Nephron progenitor cell (in vitro differentiated cells): Measurements from ENCODE around the gene TCL1B.

Experiments used
- DNase-seq: peaks from one replicate; pipeline ENCODE4 v3.0.0; 2021
- H3K27ac Mint-ChIP-seq: 2 replicates; pipeline ENCODE4 v1.8.0; 2021; ENCODE audit warnings: mild to moderate bottlenecking, moderate library complexity, mixed read lengths
- H3K27me3 Mint-ChIP-seq: 2 replicates; pipeline ENCODE4 v1.8.0; 2021; ENCODE audit warnings: mild to moderate bottlenecking, low read depth, mixed read lengths; ENCODE audit not compliant: poor library complexity
- H3K36me3 Mint-ChIP-seq: 2 replicates; pipeline ENCODE4 v1.8.0; 2021; ENCODE audit warnings: low read depth, mixed read lengths
- H3K4me1 Mint-ChIP-seq: 2 replicates; pipeline ENCODE4 v1.8.0; 2021; ENCODE audit warnings: mixed read lengths
- H3K4me3 Mint-ChIP-seq: 2 replicates; pipeline ENCODE4 v1.8.0; 2021; ENCODE audit warnings: mild to moderate bottlenecking, moderate library complexity, mixed read lengths
- H3K9me3 Mint-ChIP-seq: 2 replicates; pipeline ENCODE4 v1.8.0; 2021; ENCODE audit warnings: mild to moderate bottlenecking, moderate library complexity, mixed read lengths
- CTCF ChIP-seq: fragments of 200-600 bp; sonication (generic); IDR thresholded peaks from 2 replicates; pipeline ENCODE4 v1.5.0; 2021; ENCODE audit warnings: antibody characterized with exemption

TCL1B gene

GRCh38 chr14:95692109-95692508 lies 5.9 kb downstream of the TCL1B start:
- Mint-ChIP-seq H3K4me3 (no peak overlapping the region), H3K4me1 (peaks cover 6% of the 10 kb centered on the region), H3K9me3 (no peaks in the 10 kb centered on the region), H3K27me3 (peaks cover 18% of the 10 kb centered on the region), H3K27ac (no peak overlapping the region), H3K36me3 (no peaks in the 10 kb centered on the region)
- no peak for DNase-seq
- no peak for TF ChIP-seq CTCF

- TF ChIP-seq CTCF: no peak
- Mint-ChIP-seq H3K4me3 (no peak overlapping the region), H3K27ac (no peak overlapping the region), H3K9me3 (no peaks in the 10 kb centered on the region), H3K4me1 (peaks cover 13% of the 10 kb centered on the region), H3K36me3 (no peaks in the 10 kb centered on the region), H3K27me3 (peaks cover 30% of the 10 kb centered on the region)
- DNase-seq: no peak
Observed at GRCh38 chr14:95695051-95695450, 8.8 kb downstream of the TCL1B start.

- Mint-ChIP-seq H3K4me3 (no peak overlapping the region), H3K27me3 (peaks cover 31% of the 10 kb centered on the region), H3K27ac (peak overlapping the region; percentile 53), H3K9me3 (no peaks in the 10 kb centered on the region), H3K4me1 (peaks cover 16% of the 10 kb centered on the region), H3K36me3 (no peaks in the 10 kb centered on the region)
- TF ChIP-seq CTCF: no peak
- no peak for DNase-seq
Observed at GRCh38 chr14:95695913-95696312, 9.7 kb downstream of the TCL1B start.

GRCh38 chr14:95696741-95697140 lies 10.5 kb downstream of the TCL1B start:
- DNase-seq: no peak
- Mint-ChIP-seq H3K4me1 (peaks cover 16% of the 10 kb centered on the region), H3K9me3 (no peaks in the 10 kb centered on the region), H3K4me3 (no peak overlapping the region), H3K27ac (peak overlapping the region; percentile 53), H3K27me3 (peaks cover 28% of the 10 kb centered on the region), H3K36me3 (no peaks in the 10 kb centered on the region)
- no peak for TF ChIP-seq CTCF

GRCh38 chr14:95697764-95698163 lies 11.5 kb downstream of the TCL1B start:
- TF ChIP-seq CTCF: no peak
- Mint-ChIP-seq H3K27me3 (peaks cover 32% of the 10 kb centered on the region), H3K36me3 (no peaks in the 10 kb centered on the region), H3K4me1 (peaks cover 12% of the 10 kb centered on the region), H3K4me3 (no peak overlapping the region), H3K9me3 (no peaks in the 10 kb centered on the region), H3K27ac (no peak overlapping the region)
- no peak for DNase-seq

GRCh38 chr14:95698287-95698686 lies 12.1 kb downstream of the TCL1B start:
- Mint-ChIP-seq H3K9me3 (no peaks in the 10 kb centered on the region), H3K4me1 (peaks cover 10% of the 10 kb centered on the region), H3K27ac (no peak overlapping the region), H3K27me3 (peaks cover 32% of the 10 kb centered on the region), H3K4me3 (no peak overlapping the region), H3K36me3 (no peaks in the 10 kb centered on the region)
- DNase-seq: no peak
- no peak for TF ChIP-seq CTCF
